Measurements from ENCODE around the gene PLAC8L1.
A peak's percentile ranks its signal among the peaks of the same experiment; 100 is the strongest.

The PLAC8L1 gene

DNA sequence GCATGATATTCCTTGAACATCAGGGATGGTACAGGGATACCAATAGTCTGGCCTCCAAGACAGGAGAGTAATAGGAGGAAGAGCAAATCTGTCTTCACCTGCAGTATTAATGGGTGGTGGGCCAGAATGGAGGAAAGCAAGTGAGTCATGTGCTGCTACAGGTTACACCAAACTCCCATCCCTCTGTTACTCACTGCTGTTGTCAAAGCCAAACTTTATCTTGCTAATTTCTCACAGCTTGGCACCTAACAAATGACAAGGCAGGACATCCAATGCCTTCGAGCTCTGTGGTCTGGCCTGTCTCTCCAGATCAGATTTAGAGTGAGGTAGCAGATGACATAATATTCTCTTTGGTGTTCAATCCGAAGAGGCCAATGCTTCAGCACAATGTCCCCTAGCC is 26.8 kb downstream of the PLAC8L1 start:
- DNase-seq, result no peak

- no peak for DNase-seq
Observed at GRCh38 chr5:146076455-146076854, 28.9 kb downstream of the PLAC8L1 start.

- DNase-seq, result peak; percentile 40
Observed at GRCh38 chr5:146076028-146076427, 29.3 kb downstream of the PLAC8L1 start.

GRCh38 chr5:146073239-146073900 is 32.0 kb downstream of the PLAC8L1 start:
- no peak for DNase-seq

DNA sequence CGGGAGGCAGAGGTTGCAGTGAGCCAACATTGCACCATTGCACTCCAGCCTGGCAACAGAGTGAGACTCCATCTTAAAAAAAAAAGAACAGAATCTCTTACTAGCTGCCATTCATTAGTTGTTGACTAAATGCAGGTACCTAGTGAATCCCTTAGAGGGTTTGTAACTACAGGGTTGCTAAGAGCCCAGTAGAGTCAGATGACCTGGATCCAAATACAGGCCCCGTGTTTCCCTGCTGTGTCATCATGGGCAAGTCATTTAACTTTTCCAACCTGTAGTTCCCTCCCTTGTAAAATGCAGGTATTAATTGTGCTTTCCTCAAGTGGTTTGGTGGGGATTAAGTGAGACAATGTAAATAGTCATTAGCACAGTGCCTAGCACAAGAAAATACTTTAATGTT is 32.8 kb downstream of the PLAC8L1 start:
- no peak for DNase-seq

DNA sequence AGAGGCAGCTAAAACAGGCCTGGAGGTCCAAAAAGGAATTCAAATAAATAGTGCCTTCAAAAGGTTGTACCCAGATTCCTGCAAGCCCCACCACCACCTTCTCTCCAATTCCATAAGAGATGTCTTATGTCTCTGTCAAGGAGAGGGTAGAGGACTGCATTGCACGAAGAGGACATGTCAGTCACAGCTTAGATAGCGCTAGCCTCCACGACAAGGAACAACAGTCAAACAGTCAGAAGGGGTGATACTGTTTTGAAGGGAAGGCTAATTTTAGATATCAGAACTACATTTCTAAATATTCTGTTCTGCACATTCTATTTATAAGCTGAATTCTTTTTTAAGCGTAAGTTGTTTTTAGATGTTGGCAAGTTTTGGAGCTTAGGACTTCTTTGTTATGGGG is 34.2 kb downstream of the PLAC8L1 start:
- DNase-seq, result no peak

- DNase-seq, result no peak
Observed at GRCh38 chr5:146070746-146071145, 34.6 kb downstream of the PLAC8L1 start.

- DNase-seq, result no peak
Observed at GRCh38 chr5:146069780-146070099, 35.6 kb downstream of the PLAC8L1 start.

GRCh38 chr5:146068977-146069779 is 36.2 kb downstream of the PLAC8L1 start:
- no peak for DNase-seq

DNA sequence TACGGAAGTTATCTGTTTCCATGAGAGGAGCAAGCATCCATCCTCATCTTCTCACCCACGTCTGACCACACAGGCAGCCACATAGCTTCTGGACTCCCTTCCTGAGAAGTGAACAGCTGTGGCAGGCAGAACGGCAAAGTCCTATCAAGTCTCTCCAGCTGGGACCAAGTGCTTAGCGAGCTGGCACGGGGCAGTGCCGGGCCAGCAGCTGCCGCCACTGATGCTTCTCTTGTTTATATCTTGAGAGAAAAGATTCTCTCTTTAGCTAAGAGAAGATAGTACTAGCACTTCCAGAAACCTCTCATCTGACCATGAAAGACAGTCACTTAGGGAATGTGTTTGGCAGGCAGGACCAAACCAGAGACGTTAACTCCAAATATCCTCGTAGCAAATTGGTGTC is 37.2 kb downstream of the PLAC8L1 start:
- no peak for DNase-seq

DNA sequence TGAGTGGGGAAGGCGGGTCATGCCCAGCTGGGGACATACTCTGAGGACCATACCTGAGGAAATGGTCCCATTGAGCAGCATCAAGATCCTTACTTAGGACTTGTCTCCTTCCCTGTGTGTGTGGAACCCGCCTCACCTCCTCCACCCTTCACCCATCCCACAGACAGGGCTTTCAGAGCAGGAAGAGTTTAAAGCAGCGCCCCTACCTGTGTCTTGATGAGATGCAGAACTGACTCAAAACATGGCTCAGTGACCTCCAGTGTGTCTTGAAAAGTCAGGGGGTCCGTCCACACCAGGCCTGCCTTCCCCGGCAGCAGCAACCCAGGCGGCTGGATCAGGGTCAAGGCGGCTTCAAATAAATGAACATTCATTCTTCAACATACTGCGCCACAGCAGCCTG is 38.4 kb downstream of the PLAC8L1 start:
- no peak for DNase-seq

GRCh38 chr5:146060221-146060585 is 45.2 kb downstream of the PLAC8L1 start:
- DNase-seq, result no peak

DNA sequence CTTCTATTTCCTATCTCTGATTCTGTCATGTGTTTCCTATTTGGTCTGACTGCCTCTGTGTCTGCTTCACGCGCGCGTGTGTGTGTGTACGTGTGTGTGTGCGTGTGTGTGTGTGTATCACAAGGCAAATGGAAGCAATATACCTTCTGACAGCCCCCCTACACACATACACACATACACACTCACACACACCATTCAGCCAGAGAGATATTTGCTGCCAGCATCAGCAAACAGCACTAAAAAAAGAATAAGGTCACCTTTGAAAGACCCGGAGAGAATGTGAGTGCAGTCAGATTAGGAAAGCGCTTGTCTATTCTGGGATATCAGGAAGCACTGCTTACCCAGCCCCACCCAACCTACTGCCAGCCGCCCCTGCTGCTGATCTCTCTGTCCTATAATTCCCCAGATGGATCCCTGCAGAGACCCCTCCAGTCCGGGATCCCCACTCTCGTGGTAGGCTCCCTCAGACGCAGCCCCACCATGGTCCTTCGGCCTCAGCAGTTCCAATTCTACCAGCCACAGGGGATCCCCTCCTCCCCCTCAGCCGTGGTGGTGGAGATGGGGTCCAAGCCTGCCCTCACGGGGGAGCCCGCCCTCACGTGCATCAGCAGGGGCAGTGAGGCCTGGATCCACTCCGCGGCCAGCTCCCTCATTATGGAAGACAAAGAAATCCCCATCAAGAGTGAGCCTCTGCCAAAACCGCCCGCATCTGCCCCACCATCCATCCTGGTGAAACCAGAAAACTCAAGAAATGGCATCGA is 45.7 kb downstream of the PLAC8L1 start:
- DNase-seq, result no peak

- DNase-seq, result no peak
Observed at GRCh38 chr5:146055432-146055831, 49.9 kb downstream of the PLAC8L1 start.

- DNase-seq, result no peak
Observed at GRCh38 chr5:146052780-146053179, 52.6 kb downstream of the PLAC8L1 start.

- DNase-seq, result no peak
Observed at GRCh38 chr5:146051678-146052077, 53.7 kb downstream of the PLAC8L1 start.

GRCh38 chr5:146050086-146050485 is 55.3 kb downstream of the PLAC8L1 start:
- DNase-seq, result no peak

GRCh38 chr5:146049704-146050026 is 55.7 kb downstream of the PLAC8L1 start:
- no peak for DNase-seq

- DNase-seq, result no peak
Observed at GRCh38 chr5:146048994-146049703, 56.2 kb downstream of the PLAC8L1 start.

DNA sequence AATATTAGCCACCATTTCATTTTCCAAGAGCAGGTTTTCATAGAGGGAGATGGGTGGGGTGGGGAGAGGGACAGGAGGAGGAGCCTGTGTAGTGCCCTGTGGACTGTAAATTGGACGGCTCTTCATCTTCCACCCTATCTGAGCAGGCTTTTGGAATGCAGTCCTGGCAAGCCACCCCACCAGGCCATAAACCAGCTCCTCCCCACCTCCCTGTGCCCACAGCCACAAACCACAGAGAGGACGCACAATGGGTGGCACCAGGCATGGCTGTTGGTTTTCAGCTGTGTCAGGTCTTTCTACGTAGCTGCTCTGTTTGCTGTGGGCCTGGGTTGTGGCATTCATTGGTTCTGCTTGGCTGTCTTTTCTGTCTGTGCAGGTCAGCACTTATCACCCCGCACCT is 58.0 kb downstream of the PLAC8L1 start:
- DNase-seq, result no peak

DNA sequence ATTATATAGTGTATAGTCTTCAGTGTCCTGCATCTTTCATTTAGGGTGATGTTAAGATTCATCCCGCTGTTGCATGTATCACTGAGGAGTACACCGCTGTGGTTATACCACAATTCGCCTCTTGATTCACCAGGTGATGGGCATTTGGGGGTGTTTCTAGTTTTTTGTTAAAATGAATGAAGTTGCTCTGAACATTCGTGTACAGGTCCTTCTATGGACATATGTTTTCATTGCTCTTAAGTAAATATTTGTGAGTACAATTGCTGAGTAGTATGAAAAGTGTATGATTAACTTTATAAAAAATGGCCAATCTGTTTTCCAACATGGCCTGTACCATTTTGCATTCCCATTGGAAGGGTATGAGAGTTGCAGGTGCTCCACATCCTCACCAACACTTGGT is 61.7 kb downstream of the PLAC8L1 start:
- no peak for DNase-seq

- no peak for DNase-seq
Observed at GRCh38 chr5:146042628-146043279, 62.6 kb downstream of the PLAC8L1 start.

DNA sequence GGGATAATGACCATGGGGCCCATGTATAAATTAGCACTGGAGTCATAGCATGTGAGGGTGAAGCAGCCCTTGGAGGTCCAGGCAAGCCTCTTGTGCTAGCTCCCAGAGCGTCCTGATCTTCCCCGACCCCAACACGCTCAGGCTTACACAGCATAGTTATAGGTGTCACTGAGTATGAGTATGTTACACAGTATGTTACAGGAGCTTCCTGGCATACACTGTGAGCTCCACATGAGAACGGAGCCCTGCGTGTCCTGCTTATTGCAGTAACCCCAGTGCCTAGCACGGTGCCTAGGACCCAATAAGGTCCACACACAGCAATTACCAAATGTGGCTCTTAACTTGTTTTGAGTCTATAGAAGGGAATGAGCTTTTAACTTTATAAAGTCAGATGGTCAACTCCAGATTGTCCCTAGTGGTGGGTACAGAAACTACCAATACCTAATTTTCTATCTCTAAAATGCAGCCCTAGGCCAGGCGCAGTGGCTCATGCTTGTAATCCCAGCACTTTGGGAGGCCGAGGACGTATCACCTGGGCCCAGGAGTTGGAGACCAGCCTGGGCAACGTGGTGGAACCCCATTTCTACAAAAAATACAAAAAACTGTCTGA is 64.1 kb downstream of the PLAC8L1 start:
- no peak for DNase-seq

All from SIG-M5 (cell line).